Measurements from ENCODE around the gene SMPDL3A.

The SMPDL3A gene

DNA sequence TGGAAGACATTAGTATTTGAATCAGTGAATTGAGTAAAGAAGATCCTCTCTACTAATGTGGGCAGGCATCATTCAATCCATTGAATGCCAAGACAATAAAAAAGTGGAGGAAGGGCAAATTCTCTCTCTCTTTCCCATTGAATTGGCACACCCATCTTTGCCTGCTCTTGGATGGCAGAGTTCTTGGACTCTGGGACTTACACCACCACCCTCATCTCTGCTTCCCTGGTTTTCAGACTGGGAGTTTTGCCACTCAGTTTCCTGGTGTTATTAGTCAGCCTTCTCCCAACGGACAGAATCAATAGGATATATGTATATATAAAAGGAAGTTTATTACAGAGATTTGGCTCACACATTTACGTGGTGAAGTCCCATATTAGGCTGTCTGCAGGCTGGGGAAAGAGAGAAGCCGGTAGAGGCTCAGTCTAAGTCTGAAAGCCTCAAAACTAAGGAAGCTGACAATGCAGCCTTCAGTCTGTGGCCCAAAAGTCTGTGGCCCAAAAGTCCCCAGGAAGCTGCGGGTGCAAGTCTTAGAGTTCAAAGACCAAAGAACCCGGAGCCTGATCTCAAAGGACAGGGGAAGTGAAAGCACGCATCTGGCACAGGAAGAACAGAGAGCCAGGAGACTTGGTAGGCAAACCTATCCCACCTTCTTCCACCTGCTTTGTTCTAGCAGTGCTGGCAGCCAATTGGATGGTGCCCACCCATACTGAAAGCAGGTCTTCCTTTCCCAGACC lies 64.4 kb downstream of the SMPDL3A start:
- Histone ChIP-seq H3K27me3 (ENCODE audit: control insufficient read depth, insufficient read depth, low read length) (no peaks in the 10 kb centered on the region), H3K9ac (ENCODE audit: low read length) (no peak overlapping the region)

More for the DNA sequence above, 64.4 kb downstream of the SMPDL3A start:
- Histone ChIP-seq H3K4me1 (ENCODE audit: control insufficient read depth, insufficient read depth, low read length) (no peaks in the 10 kb centered on the region), H3K9me3 (ENCODE audit: control insufficient read depth, insufficient read depth, low read depth, low read length) (peaks cover 14% of the 10 kb centered on the region), H3K27ac (ENCODE audit: low read depth, low read length) (no peak overlapping the region), H3K36me3 (ENCODE audit: control insufficient read depth, insufficient read depth, low read length) (no peaks in the 10 kb centered on the region), H3K4me3 (ENCODE audit: low read depth, low read length) (no peak overlapping the region)

Data from HUES6 (cell line).